Measurements from ENCODE around the gene MYBPC2. TPM values are rescaled to one million over a fixed set of nuclear protein-coding genes. Genes with fewer than 3 reads are reported as not detected.
A peak's percentile ranks its signal among the peaks of the same experiment; 100 is the strongest.

The MYBPC2 gene
- total RNA-seq, 1 experiment from 2014 or later: not detected

- no peak overlapping the region for H3K27ac ChIP-seq (ENCODE audit: low read depth, low read length, poor library complexity, severe bottlenecking)
- no peak overlapping the region for H3K4me3 ChIP-seq (ENCODE audit: low read depth, low read length, poor library complexity, severe bottlenecking)
- TF ChIP-seq, protein P1, sequence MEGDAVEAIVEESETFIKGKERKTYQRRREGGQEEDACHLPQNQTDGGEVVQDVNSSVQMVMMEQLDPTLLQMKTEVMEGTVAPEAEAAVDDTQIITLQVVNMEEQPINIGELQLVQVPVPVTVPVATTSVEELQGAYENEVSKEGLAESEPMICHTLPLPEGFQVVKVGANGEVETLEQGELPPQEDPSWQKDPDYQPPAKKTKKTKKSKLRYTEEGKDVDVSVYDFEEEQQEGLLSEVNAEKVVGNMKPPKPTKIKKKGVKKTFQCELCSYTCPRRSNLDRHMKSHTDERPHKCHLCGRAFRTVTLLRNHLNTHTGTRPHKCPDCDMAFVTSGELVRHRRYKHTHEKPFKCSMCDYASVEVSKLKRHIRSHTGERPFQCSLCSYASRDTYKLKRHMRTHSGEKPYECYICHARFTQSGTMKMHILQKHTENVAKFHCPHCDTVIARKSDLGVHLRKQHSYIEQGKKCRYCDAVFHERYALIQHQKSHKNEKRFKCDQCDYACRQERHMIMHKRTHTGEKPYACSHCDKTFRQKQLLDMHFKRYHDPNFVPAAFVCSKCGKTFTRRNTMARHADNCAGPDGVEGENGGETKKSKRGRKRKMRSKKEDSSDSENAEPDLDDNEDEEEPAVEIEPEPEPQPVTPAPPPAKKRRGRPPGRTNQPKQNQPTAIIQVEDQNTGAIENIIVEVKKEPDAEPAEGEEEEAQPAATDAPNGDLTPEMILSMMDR (conservative IDR thresholded peaks at IDR 0.05; ENCODE audit: low read depth, low read length): no peak
- no peak for TF ChIP-seq EZH2 (IDR thresholded peaks at IDR 0.05; ENCODE audit: borderline replicate concordance, low read depth, low read length, poor library complexity, severe bottlenecking)
- no peaks in the 10 kb centered on the region for H3K9me3 ChIP-seq (ENCODE audit: low read depth, low read length, poor library complexity, severe bottlenecking)
- intact Hi-C loops (cut with micrococcal nuclease; ENCODE audit: unreplicated experiment): loop anchor here (2.0 kb wide), 1 partner anchor 103 kb away; no protein-coding TSS in a partner anchor
- DNase-seq (ENCODE audit: low spot score): no peak
- no TSS peak for BruUV-seq (replicated peaks)
- peaks cover 4% of the 10 kb centered on the region for H3K27me3 ChIP-seq (replicated peaks; ENCODE audit: insufficient read depth, low read depth, low read length, poor library complexity)
- peaks cover 5% of the 10 kb centered on the region for H3K4me1 ChIP-seq (ENCODE audit: insufficient read depth, low read length, poor library complexity, severe bottlenecking)
- POLR2A ChIA-PET (ENCODE audit: low non-redundant PET): no interaction called here
- CTCF ChIA-PET: interaction anchor here (0.9 kb wide), 1 partner anchor 206 kb away, joined by 3 read pairs; no protein-coding TSS in a partner anchor
- H3K36me3 ChIP-seq (ENCODE audit: insufficient read depth, low read length, poor library complexity, severe bottlenecking): no peaks in the 10 kb centered on the region
Measured at GRCh38 chr19:50459638-50460037, 26.9 kb downstream of the MYBPC2 start.

GRCh38 chr19:50460161-50460765 is 27.6 kb downstream of the MYBPC2 start:
- Histone ChIP-seq H3K27ac (ENCODE audit: low read depth, low read length, poor library complexity, severe bottlenecking) (no peak overlapping the region), H3K27me3 (replicated peaks; ENCODE audit: insufficient read depth, low read depth, low read length, poor library complexity) (peaks cover 4% of the 10 kb centered on the region), H3K4me3 (ENCODE audit: low read depth, low read length, poor library complexity, severe bottlenecking) (no peak overlapping the region), H3K9me3 (ENCODE audit: low read depth, low read length, poor library complexity, severe bottlenecking) (no peaks in the 10 kb centered on the region), H3K4me1 (ENCODE audit: insufficient read depth, low read length, poor library complexity, severe bottlenecking) (peaks cover 5% of the 10 kb centered on the region), H3K36me3 (ENCODE audit: insufficient read depth, low read length, poor library complexity, severe bottlenecking) (no peaks in the 10 kb centered on the region)
- ChIA-PET CTCF (interaction anchor here (0.9 to 1.5 kb wide), 4 partner anchors 13 to 206 kb away, joined by 3 to 8 read pairs (median 4); no protein-coding TSS in a partner anchor), POLR2A (ENCODE audit: low non-redundant PET) (no interaction called here)
- TF ChIP-seq, protein P1 (conservative IDR thresholded peaks at IDR 0.05; ENCODE audit: low read depth, low read length): no peak
- no TSS peak for BruUV-seq (replicated peaks)
- peak; percentile 32 for DNase-seq (ENCODE audit: low spot score)
- intact Hi-C loops (cut with micrococcal nuclease; ENCODE audit: unreplicated experiment): loop anchor here (2.0 kb wide), 1 partner anchor 103 kb away; no protein-coding TSS in a partner anchor

DNA sequence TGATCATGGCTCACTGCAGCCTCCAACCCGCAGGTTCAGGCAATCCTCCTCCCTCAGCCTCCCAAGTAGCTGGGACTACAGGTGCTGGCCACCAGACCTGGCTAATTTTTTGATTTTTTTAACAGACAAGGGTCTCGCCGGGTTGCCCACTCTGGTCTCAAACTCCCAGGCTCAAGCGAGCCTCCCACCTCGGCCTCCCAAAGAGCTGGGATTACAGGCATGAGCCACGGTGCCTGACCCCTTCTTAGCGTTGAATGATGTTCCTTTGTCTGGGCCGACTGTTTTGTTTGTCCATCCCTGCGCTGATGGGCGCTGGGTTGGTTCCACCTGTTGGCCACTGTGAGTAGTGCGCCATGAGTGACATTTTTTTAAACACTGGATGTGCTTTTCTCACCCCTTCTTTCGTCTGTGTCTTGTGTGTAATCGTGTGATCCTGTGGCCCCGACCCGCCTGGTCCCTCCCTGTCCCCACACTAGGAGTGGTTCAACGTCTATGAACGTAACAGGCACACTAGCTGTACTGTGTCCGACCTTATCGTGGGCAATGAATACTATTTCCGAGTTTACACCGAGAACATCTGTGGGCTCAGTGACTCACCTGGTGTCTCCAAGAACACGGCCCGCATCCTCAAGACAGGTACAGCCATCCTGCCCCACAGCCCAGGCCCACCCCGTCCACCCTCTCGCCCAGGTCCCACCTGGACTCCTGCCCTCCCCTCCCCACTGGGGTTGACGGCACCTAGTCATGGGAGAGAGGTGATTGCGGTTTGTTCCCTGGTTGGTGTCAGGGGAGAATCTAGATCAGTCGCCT is 28.6 kb downstream of the MYBPC2 start:
- Histone ChIP-seq H3K27me3 (replicated peaks; ENCODE audit: insufficient read depth, low read depth, low read length, poor library complexity) (peaks cover 4% of the 10 kb centered on the region), H3K36me3 (ENCODE audit: insufficient read depth, low read length, poor library complexity, severe bottlenecking) (no peaks in the 10 kb centered on the region), H3K9me3 (ENCODE audit: low read depth, low read length, poor library complexity, severe bottlenecking) (no peaks in the 10 kb centered on the region), H3K27ac (ENCODE audit: low read depth, low read length, poor library complexity, severe bottlenecking) (no peak overlapping the region), H3K4me3 (ENCODE audit: low read depth, low read length, poor library complexity, severe bottlenecking) (no peak overlapping the region), H3K4me1 (ENCODE audit: insufficient read depth, low read length, poor library complexity, severe bottlenecking) (peaks cover 5% of the 10 kb centered on the region)
- POLR2A ChIA-PET (ENCODE audit: low non-redundant PET): no interaction called here
- no TSS peak for BruUV-seq (replicated peaks)
- TF ChIP-seq EZH2 (IDR thresholded peaks at IDR 0.05; ENCODE audit: borderline replicate concordance, low read depth, low read length, poor library complexity, severe bottlenecking): no peak
- TF ChIP-seq, protein P1 (conservative IDR thresholded peaks at IDR 0.05; ENCODE audit: low read depth, low read length): peak; percentile 86
- CTCF ChIA-PET: interaction anchor here (1.0 to 1.5 kb wide), 3 partner anchors 14 to 104 kb away, joined by 3 to 8 read pairs (median 5); no protein-coding TSS in a partner anchor
- peak; percentile 75 for DNase-seq (ENCODE audit: low spot score)
- intact Hi-C loops (cut with micrococcal nuclease; ENCODE audit: unreplicated experiment): loop anchor here (1.0 to 2.0 kb wide), 2 partner anchors 93 to 104 kb away; no protein-coding TSS in a partner anchor

Measured in A673 (cell line).